GM12872 (cell line): ENCODE data around the gene GRPR.

Experiments used
- CTCF ChIP-seq: IDR thresholded peaks from 3 replicates; pipeline ENCODE4 v1.5.1; 2011; ENCODE audit warnings: low read depth, mild to moderate bottlenecking, low read length, moderate library complexity; ENCODE audit not compliant: insufficient read depth

Gene GRPR

GRCh38 chrX:16143968-16144367, 20.6 kb downstream of the GRPR start:
- TF ChIP-seq CTCF = no peak

GRCh38 chrX:16144420-16144819, 21.1 kb downstream of the GRPR start:
- TF ChIP-seq CTCF = no peak

- TF ChIP-seq CTCF = no peak
These were observed 22.3 kb downstream of the GRPR start for GRCh38 chrX:16145656-16146055.

- no peak for TF ChIP-seq CTCF
These were observed 25.5 kb downstream of the GRPR start for GRCh38 chrX:16148896-16149295.

GRCh38 chrX:16155581-16156096, 32.3 kb downstream of the GRPR start:
- TF ChIP-seq CTCF = no peak

- TF ChIP-seq CTCF = no peak
These were observed 33.4 kb downstream of the GRPR start for GRCh38 chrX:16156692-16157331.

GRCh38 chrX:16160729-16161128, 37.4 kb downstream of the GRPR start:
- TF ChIP-seq CTCF = no peak
